ENCODE data around the gene HES7. TPM values are rescaled to one million over a fixed set of nuclear protein-coding genes. Genes with fewer than 3 reads are reported as not detected.

Gene HES7
- total RNA-seq, 2 experiments from 2014 or later = 0.15 to 0.20 TPM

- peaks cover 5% of the 10 kb centered on the region for H3K27me3 Mint-ChIP-seq
- no peak overlapping the region for H3K27ac Mint-ChIP-seq
- no peak overlapping the region for H3K4me3 Mint-ChIP-seq
- ChIA-PET CTCF (interaction anchor here (0.6 to 7.0 kb wide), 31 partner anchors 9 to 238 kb away, joined by 3 to 68 read pairs (median 4); partner anchors contain the start of genes ALOXE3, HES7, PER1 and SLC25A35), POLR2A (interaction anchor here (0.6 to 1.7 kb wide), 4 partner anchors 12 to 63 kb away, joined by 3 to 5 read pairs (median 4); no protein-coding TSS in a partner anchor)
- no peaks in the 10 kb centered on the region for H3K9me3 Mint-ChIP-seq
- peaks cover 14% of the 10 kb centered on the region for H3K36me3 Mint-ChIP-seq (ENCODE audit: low read depth)
- peaks cover 2% of the 10 kb centered on the region for H3K4me1 Mint-ChIP-seq
- DNase-seq = peak; percentile 96
These were observed 14.9 kb upstream of the HES7 start for GRCh38 chr17:8138672-8139371.

DNA sequence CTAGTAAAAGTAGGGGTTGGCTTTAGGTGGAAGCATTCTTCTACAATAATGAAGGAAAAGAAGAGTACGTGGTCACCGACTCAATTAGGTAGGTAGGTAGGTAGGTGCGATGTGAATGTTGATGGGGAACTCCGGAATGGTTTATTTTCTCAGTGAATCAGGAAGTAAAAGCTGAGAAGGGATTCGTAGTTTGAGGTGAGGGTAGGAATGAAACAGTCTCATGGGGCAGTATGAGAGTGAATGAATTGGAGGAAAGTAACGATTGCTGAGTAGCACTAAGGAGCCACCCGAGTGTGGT is 14.4 kb upstream of the HES7 start:
- H3K27me3 Mint-ChIP-seq = peaks cover 5% of the 10 kb centered on the region
- peaks cover 2% of the 10 kb centered on the region for H3K4me1 Mint-ChIP-seq
- ChIA-PET POLR2A (interaction anchor here (0.6 to 1.7 kb wide), 3 partner anchors 19 to 46 kb away, joined by 3 to 5 read pairs (median 4); no protein-coding TSS in a partner anchor), CTCF (interaction anchor here (0.8 to 7.0 kb wide), 24 partner anchors 9 to 239 kb away, joined by 3 to 68 read pairs (median 5); partner anchors contain the start of genes ALOXE3, HES7, PER1 and SLC25A35)
- no peak overlapping the region for H3K27ac Mint-ChIP-seq
- H3K36me3 Mint-ChIP-seq (ENCODE audit: low read depth) = peaks cover 11% of the 10 kb centered on the region
- no peak for DNase-seq
- no peaks in the 10 kb centered on the region for H3K9me3 Mint-ChIP-seq
- no peak overlapping the region for H3K4me3 Mint-ChIP-seq

DNA sequence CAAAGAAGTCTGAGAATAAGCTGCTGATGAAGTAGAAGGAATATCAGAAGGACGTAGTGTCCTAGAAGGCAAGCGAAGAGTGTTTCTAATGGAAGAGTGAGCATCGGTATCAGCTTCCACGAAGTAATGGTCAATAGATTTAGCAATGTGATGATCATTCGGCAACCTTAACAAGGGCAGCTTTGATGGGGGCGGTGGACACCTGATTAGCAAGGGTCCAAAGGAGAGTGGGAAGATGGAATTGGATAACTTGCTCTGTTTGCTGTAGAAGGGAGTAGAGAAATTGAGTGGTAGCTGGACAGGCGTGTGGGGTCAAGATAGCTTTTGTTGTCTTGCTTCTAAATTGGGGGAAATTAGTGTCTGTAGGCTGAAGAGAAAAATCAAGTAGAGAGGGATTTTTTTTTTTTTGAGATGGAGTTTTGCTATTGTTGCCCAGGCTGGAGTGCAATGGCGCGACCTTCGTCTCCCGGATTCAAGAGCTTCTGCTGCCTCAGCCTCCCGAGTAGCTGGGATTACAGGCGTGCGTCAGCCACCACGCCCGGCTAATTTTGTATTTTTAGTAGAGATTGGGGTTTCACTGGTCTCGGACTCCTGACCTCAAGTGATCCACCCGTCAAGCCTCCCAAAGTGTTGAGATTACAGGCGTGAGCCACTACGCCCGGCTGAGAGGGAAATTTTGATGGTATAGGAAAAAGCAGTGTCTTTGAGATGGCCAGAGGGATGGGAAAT is 13.9 kb upstream of the HES7 start:
- Mint-ChIP-seq H3K36me3 (ENCODE audit: low read depth) (peaks cover 11% of the 10 kb centered on the region), H3K4me3 (no peak overlapping the region), H3K27me3 (peaks cover 5% of the 10 kb centered on the region), H3K27ac (no peak overlapping the region), H3K4me1 (peaks cover 2% of the 10 kb centered on the region), H3K9me3 (no peaks in the 10 kb centered on the region)
- POLR2A ChIA-PET = interaction anchor here (0.6 to 1.0 kb wide), 2 partner anchors 36 to 46 kb away, joined by 3 to 4 read pairs; no protein-coding TSS in a partner anchor
- DNase-seq = no peak
- CTCF ChIA-PET = interaction anchor here (0.7 to 7.0 kb wide), 19 partner anchors 9 to 571 kb away, joined by 3 to 68 read pairs (median 5); partner anchors contain the start of genes ALOXE3, AURKB, HES7 and PER1

GRCh38 chr17:8133941-8134340 is 10.0 kb upstream of the HES7 start:
- H3K4me1 Mint-ChIP-seq = peaks cover 2% of the 10 kb centered on the region
- no peak overlapping the region for H3K27ac Mint-ChIP-seq
- POLR2A ChIA-PET = interaction anchor here (0.7 kb wide), 1 partner anchor 94 kb away, joined by 6 read pairs; no protein-coding TSS in a partner anchor
- H3K4me3 Mint-ChIP-seq = no peak overlapping the region
- CTCF ChIA-PET = interaction anchor here (0.7 to 2.2 kb wide), 3 partner anchors 11 to 104 kb away, joined by 4 to 10 read pairs (median 5); no protein-coding TSS in a partner anchor
- no peaks in the 10 kb centered on the region for H3K36me3 Mint-ChIP-seq (ENCODE audit: low read depth)
- DNase-seq = no peak
- no peaks in the 10 kb centered on the region for H3K9me3 Mint-ChIP-seq
- H3K27me3 Mint-ChIP-seq = peaks cover 12% of the 10 kb centered on the region

DNA sequence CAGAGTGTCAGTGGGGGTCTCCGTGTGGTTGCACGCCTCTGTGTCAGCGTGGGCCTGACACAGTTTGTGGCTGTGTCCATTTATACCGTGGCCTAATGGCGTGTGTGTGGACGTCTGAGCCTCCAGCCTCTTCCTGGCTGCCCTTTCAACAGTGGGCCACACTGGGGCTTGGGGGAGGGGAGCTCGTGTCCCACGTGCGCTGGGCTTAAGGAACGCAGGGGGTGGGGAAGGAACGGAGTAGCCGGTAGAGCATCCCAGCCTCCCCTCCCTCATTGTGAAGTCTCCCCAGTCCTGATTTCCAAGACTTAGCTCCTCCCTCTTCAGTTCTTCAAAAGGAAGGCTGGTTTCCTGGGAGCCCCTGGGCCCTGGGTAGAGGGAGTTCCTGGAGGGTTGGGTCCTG is 9.5 kb upstream of the HES7 start:
- Mint-ChIP-seq H3K27ac (no peak overlapping the region), H3K4me3 (no peak overlapping the region), H3K36me3 (ENCODE audit: low read depth) (no peaks in the 10 kb centered on the region), H3K4me1 (peaks cover 2% of the 10 kb centered on the region), H3K27me3 (peaks cover 13% of the 10 kb centered on the region), H3K9me3 (no peaks in the 10 kb centered on the region)
- no peak for DNase-seq
- ChIA-PET CTCF (interaction anchor here (0.7 to 2.2 kb wide), 3 partner anchors 10 to 39 kb away, joined by 3 to 10 read pairs (median 5); no protein-coding TSS in a partner anchor), POLR2A (no interaction called here)

DNA sequence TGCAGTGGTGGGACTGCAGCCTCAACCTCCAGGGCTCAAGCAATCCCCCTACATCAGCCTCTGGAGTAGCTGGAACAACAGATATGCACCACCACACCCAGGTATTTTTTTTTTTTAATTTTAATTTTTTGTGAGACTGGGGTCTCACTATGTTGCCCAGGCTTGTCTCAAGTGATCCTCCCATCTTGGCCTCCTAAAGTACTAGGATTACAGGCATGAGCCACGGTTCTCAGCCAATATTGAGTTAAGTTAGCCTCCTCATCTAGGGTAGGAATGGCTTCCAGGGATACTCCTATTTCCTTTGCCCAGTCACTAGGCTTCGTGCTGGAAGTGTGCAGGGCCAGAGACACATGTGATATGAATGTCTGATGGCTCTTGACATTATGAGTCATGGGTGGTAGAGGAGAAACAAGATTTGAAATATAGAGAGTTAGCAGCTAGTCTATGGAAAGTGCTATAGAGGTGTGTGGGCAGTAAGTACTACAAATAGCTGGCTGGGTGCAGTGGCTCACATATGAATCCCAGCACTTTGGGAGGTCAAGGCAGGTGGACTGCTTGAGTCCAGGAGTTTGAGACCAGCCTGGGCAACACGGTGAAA is 8.0 kb upstream of the HES7 start:
- POLR2A ChIA-PET = interaction anchor here (0.9 kb wide), 1 partner anchor 41 kb away, joined by 3 read pairs; no protein-coding TSS in a partner anchor
- Mint-ChIP-seq H3K27me3 (peaks cover 17% of the 10 kb centered on the region), H3K9me3 (no peaks in the 10 kb centered on the region), H3K36me3 (ENCODE audit: low read depth) (no peaks in the 10 kb centered on the region), H3K4me3 (no peak overlapping the region), H3K4me1 (peaks cover 6% of the 10 kb centered on the region), H3K27ac (no peak overlapping the region)
- no peak for DNase-seq
- CTCF ChIA-PET = interaction anchor here (0.7 to 2.2 kb wide), 5 partner anchors 13 to 1449 kb away, joined by 3 to 10 read pairs (median 4); no protein-coding TSS in a partner anchor

DNA sequence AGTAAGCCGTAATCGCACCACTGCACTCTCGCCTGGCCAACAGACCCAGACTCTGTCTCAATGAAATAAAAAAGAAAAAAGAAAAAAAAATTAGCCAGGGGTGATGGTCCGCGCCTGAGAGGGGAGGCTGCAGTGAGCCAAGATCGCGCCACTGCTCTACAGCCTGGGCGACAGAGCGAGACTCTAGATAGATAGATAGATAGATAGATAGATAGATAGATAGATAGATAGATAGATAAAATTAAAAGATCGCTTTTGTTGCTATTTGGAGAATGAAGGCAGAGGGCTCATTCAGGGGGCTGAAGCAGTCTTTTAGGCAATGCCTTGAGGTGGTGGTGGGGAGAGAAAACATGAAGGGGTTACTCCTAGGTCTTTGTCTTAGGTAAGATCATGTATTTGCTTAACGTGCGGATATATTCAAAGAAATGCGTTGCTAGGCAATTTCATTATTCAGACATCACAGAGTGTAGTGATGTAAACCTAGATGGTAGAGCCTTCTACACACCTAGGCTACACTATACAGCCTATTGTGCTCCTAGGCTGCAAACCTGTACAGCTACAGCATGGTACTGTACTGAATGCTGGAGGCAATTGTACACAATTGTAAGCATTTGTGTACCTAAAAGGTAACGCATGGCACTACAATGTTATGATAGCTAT is 4.3 kb upstream of the HES7 start:
- H3K4me1 Mint-ChIP-seq = peaks cover 39% of the 10 kb centered on the region
- no peaks in the 10 kb centered on the region for H3K9me3 Mint-ChIP-seq
- DNase-seq = no peak
- CTCF ChIA-PET = interaction anchor here (0.6 to 2.5 kb wide), 6 partner anchors 9 to 59 kb away, joined by 3 to 22 read pairs (median 5); no protein-coding TSS in a partner anchor
- no peak overlapping the region for H3K4me3 Mint-ChIP-seq
- peaks cover 3% of the 10 kb centered on the region for H3K36me3 Mint-ChIP-seq (ENCODE audit: low read depth)
- POLR2A ChIA-PET = no interaction called here
- peak overlapping the region; percentile 33 for H3K27ac Mint-ChIP-seq
- peaks cover 38% of the 10 kb centered on the region for H3K27me3 Mint-ChIP-seq

GRCh38 chr17:8126491-8127066 is 2.7 kb upstream of the HES7 start:
- no peaks in the 10 kb centered on the region for H3K9me3 Mint-ChIP-seq
- H3K36me3 Mint-ChIP-seq (ENCODE audit: low read depth) = peaks cover 3% of the 10 kb centered on the region
- ChIA-PET CTCF (interaction anchor here (1.0 to 2.5 kb wide), 7 partner anchors 8 to 182 kb away, joined by 3 to 22 read pairs (median 4); partner anchors contain the start of gene ALOXE3), POLR2A (interaction anchor here (0.6 to 1.3 kb wide), 2 partner anchors 47 to 440 kb away, joined by 3 to 7 read pairs; no protein-coding TSS in a partner anchor)
- H3K4me1 Mint-ChIP-seq = peaks cover 49% of the 10 kb centered on the region
- peaks cover 50% of the 10 kb centered on the region for H3K27me3 Mint-ChIP-seq
- peak; percentile 39 for DNase-seq
- peak overlapping the region; percentile 86 for H3K4me3 Mint-ChIP-seq
- H3K27ac Mint-ChIP-seq = peak overlapping the region; percentile 88

DNA sequence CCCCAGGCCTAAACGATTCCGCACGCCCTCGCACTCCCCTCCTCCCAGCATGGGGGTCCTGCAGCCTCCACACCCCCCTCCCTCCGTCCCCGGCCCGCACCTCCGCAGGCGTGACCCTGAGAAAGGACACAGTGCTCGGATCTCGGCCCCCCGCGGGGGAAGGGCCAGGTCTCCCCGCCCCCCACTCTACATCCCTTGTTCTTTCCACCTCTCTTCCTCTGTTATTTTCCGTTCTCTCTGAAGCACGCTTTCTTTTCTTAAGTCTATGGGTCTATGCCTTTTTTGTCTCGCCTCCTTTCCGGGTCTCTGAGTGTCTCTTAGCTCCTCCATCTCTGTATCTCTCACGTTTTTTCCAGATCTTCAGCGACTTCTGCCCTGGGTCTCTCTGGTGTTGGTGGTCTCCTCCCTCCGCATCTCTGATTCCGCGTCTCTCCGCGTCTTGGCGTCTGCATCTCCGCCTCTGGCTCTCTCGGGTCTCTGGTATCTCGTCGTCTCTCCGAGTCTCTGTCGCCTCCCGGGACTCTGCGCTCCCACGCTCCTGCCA is 2.1 kb upstream of the HES7 start:
- peak overlapping the region; percentile 86 for H3K4me3 Mint-ChIP-seq
- CTCF ChIA-PET = interaction anchor here (1.0 to 2.5 kb wide), 3 partner anchors 13 to 29 kb away, joined by 3 to 22 read pairs (median 4); no protein-coding TSS in a partner anchor
- peak; percentile 32 for DNase-seq
- no peaks in the 10 kb centered on the region for H3K9me3 Mint-ChIP-seq
- H3K36me3 Mint-ChIP-seq (ENCODE audit: low read depth) = peaks cover 3% of the 10 kb centered on the region
- POLR2A ChIA-PET = interaction anchor here (1.3 kb wide), 1 partner anchor 48 kb away, joined by 7 read pairs; no protein-coding TSS in a partner anchor
- H3K27ac Mint-ChIP-seq = peak overlapping the region; percentile 88
- peaks cover 51% of the 10 kb centered on the region for H3K4me1 Mint-ChIP-seq
- H3K27me3 Mint-ChIP-seq = peaks cover 50% of the 10 kb centered on the region

- H3K4me1 Mint-ChIP-seq = peaks cover 58% of the 10 kb centered on the region
- H3K4me3 Mint-ChIP-seq = peak overlapping the region; percentile 86
- H3K9me3 Mint-ChIP-seq = no peaks in the 10 kb centered on the region
- peaks cover 51% of the 10 kb centered on the region for H3K27me3 Mint-ChIP-seq
- peak overlapping the region; percentile 88 for H3K27ac Mint-ChIP-seq
- ChIA-PET POLR2A (no interaction called here), CTCF (interaction anchor here (0.7 to 4.0 kb wide), 6 partner anchors 13 to 83 kb away, joined by 3 to 27 read pairs (median 4); no protein-coding TSS in a partner anchor)
- DNase-seq = peak; percentile 81
- H3K36me3 Mint-ChIP-seq (ENCODE audit: low read depth) = peaks cover 3% of the 10 kb centered on the region
These were observed 1.4 kb upstream of the HES7 start for GRCh38 chr17:8125154-8125946.

All from activated CD4-positive, alpha-beta T cell treated with anti-CD3 and anti-CD28 coated beads, Interleukin-2, amount 10 ng/mL, durations not matched to agents 7 days and 5 days (primary cell).